HG02884 (cell line): Measurements from ENCODE around the gene ZSCAN26.
A peak's percentile ranks its signal among the peaks of the same experiment; 100 is the strongest.

ENCODE experiments used
- ATAC-seq: cut with Tn5 transposase; IDR thresholded peaks from one replicate; pipeline ENCODE4 v1.9.1; 2021; ENCODE audit warnings: mild to moderate bottlenecking, moderate library complexity; ENCODE audit not compliant: unreplicated experiment

Gene ZSCAN26

DNA sequence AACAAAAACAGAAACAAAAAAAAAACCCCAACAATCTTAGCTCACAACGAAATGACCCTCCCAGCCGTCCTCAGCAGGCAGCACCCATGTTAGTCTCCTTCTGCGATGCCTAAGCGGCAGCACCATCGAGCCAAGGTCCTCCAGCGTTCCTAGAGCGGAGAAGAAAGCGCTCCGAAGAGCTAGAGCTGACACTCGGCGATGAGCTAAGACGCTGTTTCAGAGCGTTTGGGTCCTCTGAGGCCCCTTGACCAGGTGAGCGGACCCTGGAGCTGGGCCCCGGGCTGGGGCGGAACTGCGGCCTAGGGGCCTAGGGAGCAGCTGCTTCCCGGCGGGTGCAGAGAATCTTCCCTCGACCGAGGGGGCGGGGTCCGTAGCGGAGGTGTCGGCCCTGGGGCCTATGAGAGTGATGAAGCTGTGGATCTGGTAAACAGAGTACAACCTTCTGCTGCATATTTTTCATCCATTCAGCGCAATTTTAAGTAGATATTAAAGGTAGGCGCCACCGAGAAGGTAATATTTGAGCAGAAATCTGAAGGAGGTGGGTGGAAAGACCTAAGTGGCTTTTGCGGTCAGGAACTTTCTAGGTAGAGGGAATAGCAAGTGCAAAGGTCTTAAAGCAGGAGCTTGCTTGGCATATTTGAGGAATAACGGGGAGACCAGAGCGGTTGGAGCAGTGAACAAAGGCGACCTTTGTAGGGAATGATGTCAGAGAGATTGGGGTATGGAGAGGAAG, at the start of gene ZSCAN26:
ZSCAN26 (plus strand) TSS at position 182 of the 733 bp plus-strand sequence. CDS start 4,777 bp downstream, outside the sequence.
- peak; percentile 91 for ATAC-seq

DNA sequence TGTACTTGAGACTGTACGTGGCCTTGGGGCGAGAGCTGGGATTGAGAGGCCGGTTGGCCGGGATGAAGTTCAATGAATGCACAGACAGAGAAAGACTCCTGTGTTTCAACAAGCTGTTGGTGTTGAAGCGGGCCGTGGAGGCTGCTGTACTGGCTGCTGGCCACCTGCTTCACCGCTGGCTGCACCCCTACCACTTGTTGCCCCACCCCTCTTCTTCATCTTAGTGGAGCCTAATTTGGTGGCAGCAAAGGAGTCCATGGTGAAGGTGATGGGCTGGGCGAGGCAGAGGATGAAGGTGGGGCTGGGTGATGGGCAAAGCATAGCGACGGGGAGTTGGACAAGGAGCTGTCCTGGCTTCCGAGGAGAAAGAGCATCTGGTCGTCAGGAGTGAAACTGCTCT, 49.1 kb upstream of the ZSCAN26 start:
- no peak for ATAC-seq

DNA sequence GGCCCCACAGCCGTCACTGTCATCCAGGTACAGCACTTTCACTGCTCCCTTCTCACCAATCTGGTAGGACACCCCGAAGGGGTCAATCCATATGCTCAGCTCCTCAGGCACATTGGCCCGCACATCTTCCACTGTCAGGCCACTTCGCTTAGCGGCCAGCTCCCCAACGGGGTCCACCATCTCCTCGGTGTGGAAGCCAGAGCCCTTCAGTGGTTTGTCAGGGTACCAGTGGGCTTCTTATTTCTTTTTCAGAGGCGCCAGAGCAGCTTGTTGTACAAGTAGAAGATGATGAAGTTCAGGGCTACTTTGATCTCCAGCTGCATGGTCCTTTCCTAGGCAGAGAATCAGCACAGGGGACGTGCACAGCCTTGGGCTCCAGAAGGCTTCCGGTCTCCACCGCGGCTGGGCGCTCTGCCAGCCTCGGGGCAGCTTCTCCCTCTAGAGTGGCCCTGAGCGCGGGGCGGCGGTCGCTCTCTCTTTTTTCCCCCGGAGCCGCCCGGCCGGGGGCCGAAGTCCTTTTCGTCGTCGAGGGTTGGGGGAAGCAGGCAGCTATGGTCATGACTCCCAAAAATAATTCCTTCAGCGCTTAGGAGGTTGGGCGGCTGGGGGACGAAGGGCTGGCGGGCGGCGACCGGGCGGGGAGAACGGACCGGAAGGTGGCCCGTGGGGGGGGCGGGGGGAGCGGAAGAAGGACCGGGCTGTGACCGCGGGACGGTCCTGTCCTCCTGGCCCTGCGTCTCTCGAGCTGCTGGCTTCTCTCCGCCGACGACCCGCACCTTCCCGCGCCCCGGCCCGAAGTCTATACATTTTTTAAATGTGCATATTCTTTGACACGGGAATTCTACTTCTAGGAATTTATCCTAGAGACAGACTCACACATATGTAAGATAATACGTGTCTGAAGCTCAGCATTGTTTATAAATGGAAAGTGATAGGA, 48.4 kb upstream of the ZSCAN26 start:
- ATAC-seq, result peak; percentile 72

DNA sequence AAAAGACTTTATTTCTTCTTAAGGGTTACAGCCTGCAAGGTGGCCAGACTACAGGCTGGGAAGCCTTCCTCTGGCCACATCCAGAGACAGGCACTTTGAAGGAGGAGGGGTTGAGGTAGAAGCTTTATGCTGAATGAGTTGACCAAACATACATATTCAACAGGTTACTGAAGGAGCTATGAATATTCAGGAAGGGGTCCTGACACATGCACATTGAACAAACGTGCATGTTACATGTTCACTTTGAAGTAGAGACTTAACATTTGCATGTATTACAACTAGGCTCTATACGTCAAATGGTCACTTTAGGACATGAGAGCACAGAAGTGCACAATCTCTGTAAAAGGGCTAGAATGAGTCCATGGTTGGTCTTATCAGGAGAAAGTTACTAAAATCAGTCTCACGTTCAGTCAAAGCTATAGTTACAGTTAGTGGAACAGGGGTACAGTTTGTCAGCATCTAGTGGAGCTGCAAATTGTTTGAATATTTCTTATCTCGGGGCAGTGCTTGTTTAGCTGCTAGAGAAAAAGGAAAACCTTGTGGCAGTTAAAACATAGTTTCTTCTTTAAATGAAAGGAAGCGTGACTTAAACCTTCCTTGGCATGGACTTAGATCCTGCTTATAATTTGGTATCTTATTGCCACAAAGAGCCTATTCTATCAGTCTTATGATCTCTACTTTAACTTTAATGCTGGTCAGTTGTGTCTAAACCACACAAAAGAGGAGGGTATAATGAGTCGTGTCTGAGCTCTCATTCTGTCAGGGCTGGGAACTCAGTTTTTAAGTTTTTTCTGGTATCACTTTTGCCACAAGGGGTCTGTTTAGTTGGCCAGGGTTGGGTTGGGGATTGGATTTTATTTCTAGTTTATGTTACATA, 46.4 kb upstream of the ZSCAN26 start:
- ATAC-seq, result no peak

DNA sequence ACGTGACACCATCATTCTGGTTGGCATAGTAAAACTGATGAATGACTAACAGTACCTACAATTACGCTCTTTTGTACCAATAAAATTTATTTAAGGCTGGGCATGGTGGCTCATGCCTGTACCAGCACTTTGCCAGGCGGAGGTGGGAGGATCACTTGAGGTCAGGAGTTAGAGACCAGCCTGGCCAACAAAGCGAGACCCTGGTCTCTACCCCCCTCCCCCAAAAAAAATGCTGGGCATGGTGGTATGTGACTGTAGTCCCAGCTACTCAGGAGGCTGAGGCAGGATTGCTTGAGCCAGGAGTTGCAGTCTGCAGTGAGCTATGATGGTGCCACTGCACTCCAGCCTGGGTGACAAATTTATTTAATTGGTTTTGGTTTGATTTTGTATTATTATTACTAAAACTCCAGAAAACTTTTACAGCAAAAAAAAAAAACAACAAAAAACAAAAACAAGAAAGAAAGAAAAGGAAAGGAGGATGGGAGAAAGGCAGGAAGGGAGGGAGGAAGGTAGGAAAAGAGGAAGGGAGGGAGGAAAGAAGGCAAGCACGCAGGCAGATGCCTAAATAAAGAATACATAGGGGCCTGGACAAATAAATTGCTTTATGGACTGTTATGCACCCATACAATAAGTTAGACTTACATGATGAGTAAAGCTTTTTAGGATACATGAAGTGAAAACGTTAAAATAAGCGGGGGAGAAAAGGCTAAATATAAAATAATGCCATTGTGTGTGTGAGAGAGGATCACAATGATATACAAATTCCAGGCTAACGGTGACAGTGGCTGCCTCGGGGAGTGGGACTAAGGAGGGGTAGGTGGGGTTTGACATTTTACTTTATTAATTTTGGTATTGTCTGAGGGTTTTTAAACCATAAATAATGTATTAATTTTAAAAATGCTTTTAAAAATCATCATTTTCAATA, 42.5 kb upstream of the ZSCAN26 start:
- no peak for ATAC-seq

DNA sequence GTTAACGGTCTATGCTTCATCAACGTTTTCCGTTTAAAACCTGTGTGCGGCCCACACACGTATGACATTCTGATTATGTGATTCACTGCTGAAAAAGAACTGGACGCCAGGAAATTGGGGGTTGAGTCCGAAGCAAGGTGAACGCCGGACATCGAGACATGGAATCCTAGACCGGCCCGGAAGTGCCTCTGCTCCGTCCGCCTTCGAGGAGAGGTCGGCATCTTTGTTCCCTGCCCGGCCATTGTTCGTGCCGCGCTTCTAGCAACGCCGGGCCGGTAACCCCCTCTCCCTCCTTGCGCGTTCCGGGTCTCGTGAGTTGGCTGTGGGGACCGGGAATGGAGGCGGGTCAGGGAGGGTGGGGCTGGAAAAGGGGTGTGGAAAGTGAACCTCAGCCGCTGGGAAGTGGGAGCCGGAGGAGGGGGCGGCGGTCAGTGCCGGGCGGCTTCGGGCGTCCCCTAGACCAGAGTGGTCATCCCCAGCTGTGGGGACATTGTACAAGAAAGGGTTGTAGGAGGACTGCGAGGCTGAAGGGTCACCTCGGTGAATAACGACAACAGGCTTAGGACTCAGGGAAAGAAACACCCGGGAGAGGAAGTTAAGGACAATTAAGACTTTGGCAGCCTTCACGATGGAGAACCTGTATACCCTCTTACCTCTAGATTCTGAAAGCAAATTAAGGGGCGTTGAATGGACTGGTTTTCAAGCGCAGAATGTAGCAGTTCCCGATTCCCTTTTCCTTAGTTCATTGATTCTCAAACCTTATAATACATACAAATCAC, 41.7 kb upstream of the ZSCAN26 start, which contains the start of gene ZSCAN9:
ZSCAN9 (plus strand) TSS at position 220 of the 779 bp plus-strand sequence. CDS start 1,810 bp downstream, outside the sequence.
- ATAC-seq, result peak; percentile 80

DNA sequence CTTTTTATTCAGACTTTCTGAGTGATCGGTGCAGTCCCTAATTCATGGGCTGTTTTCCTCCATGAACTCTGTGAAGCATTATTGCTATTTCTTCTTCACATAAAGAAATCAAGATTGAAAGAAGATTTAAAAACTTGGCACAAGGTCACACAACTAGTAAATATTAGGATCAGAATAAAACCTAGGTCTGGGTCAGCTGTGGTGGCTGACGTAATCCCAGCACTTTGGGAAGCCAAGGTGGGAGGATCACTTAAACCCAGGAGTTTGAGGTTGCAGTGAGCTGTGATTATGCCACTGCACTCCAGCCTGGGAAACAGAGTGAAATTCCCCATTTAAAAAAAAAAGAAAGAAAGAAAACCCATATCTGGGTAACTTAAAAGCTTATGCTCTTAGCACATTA, 40.5 kb upstream of the ZSCAN26 start:
- no peak for ATAC-seq

DNA sequence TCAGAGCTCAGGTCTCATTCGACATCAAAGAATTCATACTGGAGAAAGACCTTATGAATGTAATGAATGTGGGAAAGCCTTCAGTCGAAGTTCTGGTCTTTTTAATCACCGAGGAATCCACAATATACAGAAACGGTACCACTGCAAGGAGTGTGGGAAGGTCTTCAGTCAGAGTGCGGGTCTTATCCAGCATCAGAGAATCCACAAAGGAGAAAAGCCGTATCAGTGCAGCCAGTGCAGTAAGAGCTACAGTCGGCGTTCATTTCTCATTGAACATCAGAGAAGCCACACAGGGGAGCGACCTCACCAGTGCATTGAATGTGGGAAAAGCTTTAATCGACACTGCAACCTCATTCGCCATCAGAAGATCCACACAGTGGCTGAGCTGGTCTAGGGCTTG, 34.2 kb upstream of the ZSCAN26 start:
- no peak for ATAC-seq

- no peak for ATAC-seq
Observed at GRCh38 chr6:28235912-28236452, 31.0 kb upstream of the ZSCAN26 start.

GRCh38 chr6:28239636-28240035, 27.3 kb upstream of the ZSCAN26 start:
- ATAC-seq, result no peak

GRCh38 chr6:28240471-28240870, 26.5 kb upstream of the ZSCAN26 start:
- no peak for ATAC-seq

DNA sequence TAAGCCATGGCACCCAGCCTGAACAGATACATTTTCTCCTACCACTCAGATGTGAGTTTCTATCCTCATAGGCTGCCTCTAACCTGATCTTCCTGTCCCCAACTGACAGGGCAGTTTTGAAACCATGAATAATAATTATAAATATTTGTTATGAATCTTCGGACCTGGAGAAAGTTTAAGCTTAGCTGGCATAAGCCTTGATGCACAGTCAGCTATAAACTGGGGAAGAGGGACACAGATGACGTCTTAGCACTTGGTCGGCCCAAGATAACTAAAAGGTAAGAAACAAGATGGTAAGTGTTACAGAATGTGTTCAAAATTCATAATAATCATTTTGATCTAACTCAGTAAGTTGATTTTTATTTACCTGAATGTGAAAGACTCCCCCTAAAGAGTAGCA, 23.0 kb upstream of the ZSCAN26 start:
- no peak for ATAC-seq

GRCh38 chr6:28245206-28245941, 21.6 kb upstream of the ZSCAN26 start:
- no peak for ATAC-seq

- ATAC-seq, result no peak
Observed at GRCh38 chr6:28248916-28249315, 18.0 kb upstream of the ZSCAN26 start.

GRCh38 chr6:28250747-28251146, 16.2 kb upstream of the ZSCAN26 start:
- ATAC-seq, result no peak

DNA sequence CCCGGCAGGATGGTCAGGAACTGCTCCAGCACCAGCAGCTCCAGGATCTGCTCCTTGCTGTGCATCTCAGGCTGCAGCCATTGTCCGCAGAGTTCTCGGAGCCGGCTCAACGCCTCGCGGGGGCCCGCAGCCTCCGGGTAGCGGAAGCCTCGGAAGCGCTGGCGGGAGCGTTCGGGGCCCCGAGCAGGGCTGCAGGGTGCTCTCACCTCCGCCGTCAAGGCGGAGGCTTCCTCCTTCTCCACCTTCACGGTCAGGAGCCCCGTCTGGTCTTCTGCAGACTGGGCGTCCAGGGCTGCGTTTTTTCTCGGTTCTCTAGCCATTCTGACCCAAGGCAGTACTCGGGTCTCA, 15.3 kb upstream of the ZSCAN26 start:
- peak; percentile 37 for ATAC-seq

- ATAC-seq, result peak; percentile 84
Observed at GRCh38 chr6:28252009-28252975, 14.7 kb upstream of the ZSCAN26 start, which contains the start of gene ZKSCAN4. TSS of gene ZKSCAN4 (minus strand) at chr6:28252269. CDS start at chr6:28251980, 289 bp downstream.
